GM12892 (cell line): ENCODE measurements around the gene VAMP7.

Source experiments
- POLR2A ChIP-seq: IDR thresholded peaks from 2 replicates; pipeline ENCODE4 v1.6.1; 2011; ENCODE audit warnings: low read depth, low read length, control low read depth
- POLR2AphosphoS5 ChIP-seq: IDR thresholded peaks from 2 replicates; pipeline ENCODE4 v1.6.1; 2011; ENCODE audit warnings: low read depth, low read length, control low read depth
- TAF1 ChIP-seq: IDR thresholded peaks from 2 replicates; pipeline ENCODE4 v1.6.1; 2011; ENCODE audit warnings: low read depth, mild to moderate bottlenecking, control low read depth, low read length, borderline replicate concordance

- TF ChIP-seq POLR2A (no peak), TAF1 (no peak), POLR2AphosphoS5 (no peak)
Observed at GRCh38 chrX:155968791-155969190, 87.6 kb downstream of the VAMP7 start.
